HEK293 (cell line): ENCODE results near the gene ZNF48.

Source experiments
- ATF2 ChIP-seq: fragments of 450-650 bp; formaldehyde crosslinking; IDR thresholded peaks from 2 replicates; pipeline ENCODE4 v1.5.1; 2016; ENCODE audit warnings: missing biosample characterization, missing genetic modification characterization, low read depth
- BCL11B ChIP-seq: fragments of 450-650 bp; formaldehyde crosslinking; IDR thresholded peaks from 2 replicates; pipeline ENCODE4 v1.5.1; 2016; ENCODE audit warnings: low read depth, missing biosample characterization, missing genetic modification characterization
- CTCF ChIP-seq: fragments of 450-650 bp; formaldehyde crosslinking; IDR thresholded peaks from 2 replicates; pipeline ENCODE4 v1.5.1; 2016; ENCODE audit warnings: missing biosample characterization, missing genetic modification characterization
- HOXA7 ChIP-seq: sonication (generic); formaldehyde crosslinking; IDR thresholded peaks from 2 replicates; pipeline ENCODE4 v1.8.1; 2022; ENCODE audit warnings: missing genetic modification reagents, borderline replicate concordance
- PATZ1 ChIP-seq: fragments of 450-650 bp; formaldehyde crosslinking; IDR thresholded peaks from 2 replicates; pipeline ENCODE4 v1.5.1; 2016; ENCODE audit warnings: missing biosample characterization, missing genetic modification characterization
- SALL2 ChIP-seq: fragments of 450-650 bp; formaldehyde crosslinking; IDR thresholded peaks from 2 replicates; pipeline ENCODE4 v1.5.0; 2017; ENCODE audit warnings: missing biosample characterization, mild to moderate bottlenecking, missing genetic modification characterization, borderline replicate concordance
- ZBTB48 ChIP-seq: fragments of 450-650 bp; formaldehyde crosslinking; IDR thresholded peaks from 2 replicates; pipeline ENCODE4 v1.5.1; 2016; ENCODE audit warnings: missing biosample characterization, missing genetic modification characterization
- ZBTB7A ChIP-seq: fragments of 450-650 bp; formaldehyde crosslinking; IDR thresholded peaks from 2 replicates; pipeline ENCODE4 v1.5.1; 2016; ENCODE audit warnings: low read depth, missing biosample characterization, missing genetic modification characterization
- ZFP37 ChIP-seq: fragments of 450-650 bp; formaldehyde crosslinking; IDR thresholded peaks from 2 replicates; pipeline ENCODE4 v1.5.1; 2016; ENCODE audit warnings: missing biosample characterization, missing genetic modification characterization
- ZNF10 ChIP-seq: fragments of 450-650 bp; formaldehyde crosslinking; IDR thresholded peaks from 2 replicates; pipeline ENCODE4 v1.5.1; 2017; ENCODE audit warnings: missing biosample characterization, missing genetic modification characterization
- ZNF239 ChIP-seq: fragments of 450-650 bp; formaldehyde crosslinking; IDR thresholded peaks from 2 replicates; pipeline ENCODE4 v1.5.1; 2016; ENCODE audit warnings: missing biosample characterization, missing genetic modification characterization
- ZNF580 ChIP-seq: fragments of 450-650 bp; formaldehyde crosslinking; IDR thresholded peaks from 2 replicates; pipeline ENCODE4 v1.5.1; 2016; ENCODE audit warnings: missing biosample characterization, missing genetic modification characterization

GRCh38 chr16:30369091-30369937 is 25.9 kb upstream of the ZNF48 start:
- TF ChIP-seq PATZ1 (tag by site-specific recombination) (peak; percentile 44), ZNF580 (tag by site-specific recombination) (no peak), HOXA7 (CRISPR knock-in tag) (no peak), CTCF (no peak), ZBTB48 (tag by site-specific recombination) (no peak), ZFP37 (tag by site-specific recombination) (no peak), ZNF239 (tag by site-specific recombination) (no peak), ZBTB7A (0 out of 2 replicates have a peak, but pooled peaks have one; percentile 69), BCL11B (tag by site-specific recombination) (no peak), ZNF10 (tag by site-specific recombination) (no peak), SALL2 (no peak), ATF2 (no peak)
